K562 (cell line): ENCODE measurements around the gene MAP7D1. TPM values are rescaled to one million over a fixed set of nuclear protein-coding genes. Genes with fewer than 3 reads are reported as not detected.

Experiments
- ATAC-seq: fragments of 200-7000 bp; cut with Tn5 transposase; 3 replicates; pipeline ENCODE4 v1.9.1; 2020; ENCODE audit warnings: moderate library complexity
- BruUV-seq: library from RNA; stranded (reverse); fragments of 400-500 nt; replicated peaks from 2 replicates; lab custom pipeline; 2021; lab: Mats Ljungman, UMichigan
- CTCF ChIA-PET: fragments of 300-600 bp; formaldehyde crosslinking; extraction: SDS; loops from one replicate; lab custom pipeline; 2021; ENCODE audit warnings: low intra/inter-chr PET ratio; lab: Yijun Ruan, JAX
- POLR2A ChIA-PET: fragments of 300-600, 350-650 bp; sonication (Branson Sonifier 250); formaldehyde crosslinking; extraction: SDS; loops from one replicate; lab custom pipeline; 2021; ENCODE audit warnings: antibody characterized with exemption, inconsistent platforms; lab: Yijun Ruan, JAX
- DNase-seq, 4 experiments: peaks; one replicate each; pipeline versions ENCODE4 v3.0.0 to v3.0.0-alpha.2; 2011 to 2018; ENCODE audit warnings: low spot score in 3 of 4, mixed read lengths in 3 of 4; ENCODE audit errors: extremely low read depth in 1 of 4
- FAIRE-seq: peaks from 2 replicates; lab custom pipeline; 2011; peaks lifted over from hg19 to GRCh38; lab: Jason Lieb, UNC
- H2AFZ ChIP-seq: 2 replicates; pipeline ENCODE4 v1.6.0; 2011; ENCODE audit warnings: low read depth, low read length, control low read depth, inconsistent platforms
- H3K27ac ChIP-seq: fragments of 200-600 bp; 3 replicates; pipeline ENCODE4 v1.8.0; 2011; ENCODE audit warnings: low read depth, mild to moderate bottlenecking, control low read depth, inconsistent platforms, low read length, moderate library complexity, mixed read lengths; ENCODE audit errors: extremely low read depth
- H3K27me3 ChIP-seq, 2 experiments: fragments of 300-600 bp in 1 of 2; 2 replicates in 1 of 2; 3 replicates in 1 of 2; pipeline versions ENCODE4 v1.6.0 to v1.8.0; 2011; ENCODE audit warnings: inconsistent platforms in 2 of 2, low read length in 2 of 2, mild to moderate bottlenecking in 1 of 2, mixed read lengths in 1 of 2, moderate library complexity in 1 of 2; ENCODE audit not compliant: control insufficient read depth in 2 of 2, insufficient read depth in 2 of 2
- H3K36me3 ChIP-seq: fragments of 300-600 bp; 3 replicates; pipeline ENCODE4 v1.8.0; 2011; ENCODE audit warnings: mild to moderate bottlenecking, low read length, inconsistent platforms; ENCODE audit not compliant: control insufficient read depth, insufficient read depth
- H3K4me1 ChIP-seq, 2 experiments: fragments of 200-600 bp in 1 of 2; replicated peaks in 1 of 2; 2 replicates in 1 of 2; 3 replicates in 1 of 2; pipeline versions ENCODE4 v1.5.1 to v1.8.0; 2011; ENCODE audit warnings: inconsistent platforms in 2 of 2, low read length in 2 of 2, mild to moderate bottlenecking in 1 of 2, mixed read lengths in 1 of 2, moderate library complexity in 1 of 2; ENCODE audit not compliant: control insufficient read depth in 2 of 2, insufficient read depth in 2 of 2
- H3K4me2 ChIP-seq: 2 replicates; pipeline ENCODE4 v1.6.1; 2011; ENCODE audit warnings: low read length, control low read depth, inconsistent platforms, mixed read lengths; ENCODE audit not compliant: insufficient read depth
- H3K4me3 ChIP-seq: fragments of 200-600 bp; sonication (generic), shearing (Covaris generic); 2 replicates; pipeline ENCODE4 v1.5.1; 2016; ENCODE audit warnings: control low read depth, inconsistent platforms
- H3K79me2 ChIP-seq: fragments of 200-600 bp; 3 replicates; pipeline ENCODE4 v1.8.0; 2011; ENCODE audit warnings: low read length, inconsistent platforms; ENCODE audit not compliant: control insufficient read depth, insufficient read depth
- H3K9ac ChIP-seq, 2 experiments: 2 replicates each; pipeline versions ENCODE4 v1.6.0 to v1.6.1; 2011; ENCODE audit warnings: low read depth in 2 of 2, low read length in 2 of 2, control low read depth in 1 of 2, inconsistent platforms in 1 of 2, mild to moderate bottlenecking in 1 of 2, mixed read lengths in 1 of 2; ENCODE audit not compliant: insufficient read depth in 1 of 2
- H3K9me1 ChIP-seq: one replicate; pipeline ENCODE4 v1.6.0; 2011; ENCODE audit warnings: inconsistent platforms, mild to moderate bottlenecking, low read length, moderate library complexity; ENCODE audit not compliant: control insufficient read depth, insufficient read depth
- H3K9me3 ChIP-seq: replicated peaks from 2 replicates; pipeline ENCODE4 v1.5.1; 2011; ENCODE audit warnings: low read depth, low read length, inconsistent platforms; ENCODE audit not compliant: control insufficient read depth, insufficient read depth
- H4K20me1 ChIP-seq: replicated peaks from 2 replicates; pipeline ENCODE4 v1.6.1; 2011; ENCODE audit warnings: low read length, inconsistent platforms, mixed read lengths; ENCODE audit not compliant: control insufficient read depth, insufficient read depth
- BDP1 ChIP-seq: IDR thresholded peaks from 3 replicates; pipeline ENCODE4 v1.6.1; 2011; ENCODE audit not compliant: insufficient read length, insufficient read depth
- EWSR1 ChIP-seq: fragments of 450-650 bp; IDR thresholded peaks from 2 replicates; pipeline ENCODE4 v1.6.1; 2018; ENCODE audit warnings: borderline replicate concordance, mild to moderate bottlenecking, low read depth, moderate library complexity; ENCODE audit not compliant: partially characterized antibody
- NFE2L1 ChIP-seq: fragments of 450-650 bp; IDR thresholded peaks from 2 replicates; pipeline ENCODE4 v1.6.1; 2016; ENCODE audit warnings: missing genetic modification characterization, low read depth, mild to moderate bottlenecking, missing compliant biosample characterization, moderate library complexity, borderline replicate concordance
- NFRKB ChIP-seq: fragments of 450-650 bp; IDR thresholded peaks from 2 replicates; pipeline ENCODE4 v1.6.1; 2016; ENCODE audit warnings: low read depth
- POLR2G ChIP-seq: fragments of 200-400 bp; formaldehyde crosslinking; IDR thresholded peaks from 2 replicates; pipeline ENCODE4 v1.6.1; 2017; ENCODE audit warnings: low read depth, mild to moderate bottlenecking, antibody characterized with exemption, low read length, moderate library complexity
- RFX1 ChIP-seq: fragments of 450-650 bp; IDR thresholded peaks from 2 replicates; pipeline ENCODE4 v1.6.1; 2016; ENCODE audit warnings: mild to moderate bottlenecking, moderate library complexity
- SRSF7 ChIP-seq: fragments of 200-400 bp; formaldehyde crosslinking; optimal IDR thresholded peaks from 2 replicates; pipeline ENCODE3; 2017; ENCODE audit warnings: mild to moderate bottlenecking, low read depth, low read length
- TAF7 ChIP-seq: fragments of 450-650 bp; IDR thresholded peaks from 2 replicates; pipeline ENCODE4 v1.6.1; 2016; ENCODE audit warnings: missing genetic modification characterization, missing compliant biosample characterization
- ZNF143 ChIP-seq: sonication (generic); formaldehyde crosslinking; IDR thresholded peaks from 2 replicates; pipeline ENCODE4 v1.9.0; 2022; ENCODE audit warnings: mild to moderate bottlenecking, missing genetic modification reagents
- ZNF696 ChIP-seq: fragments of 250-450 bp; sonication (Bioruptor Pico); conservative IDR thresholded peaks from 2 replicates; pipeline ENCODE4 v1.4.0; 2020; ENCODE audit warnings: mild to moderate bottlenecking, moderate library complexity
- ZNF766 ChIP-seq: fragments of 200-800 bp; sonication (Bioruptor generic); conservative IDR thresholded peaks from 2 replicates; pipeline ENCODE4 v1.6.1; 2016; ENCODE audit warnings: missing genetic modification characterization, missing compliant biosample characterization
- ZNF79 ChIP-seq: fragments of 250-450 bp; sonication (Bioruptor Pico); IDR thresholded peaks from 2 replicates; pipeline ENCODE4 v1.4.0; 2020; ENCODE audit warnings: low read depth, mild to moderate bottlenecking, moderate library complexity
- WGBS: fragments of 100-300 bp; shearing (Covaris generic); methylation state at CpG from one replicate; pipeline ENCODE4 v1.1.6; 2016; ENCODE audit warnings: low coverage, mixed read lengths; ENCODE audit not compliant: insufficient coverage; ENCODE audit errors: missing lambda C conversion rate; 5-methylcytosine and 5-hydroxymethylcytosine counted together
- in situ Hi-C: fragments of 300-500 bp; cut with MboI; formaldehyde crosslinking; loops from 4 replicates; pipeline ENCODE4 v1.15.0; 2018; ENCODE audit warnings: inconsistent platforms, mixed read lengths
- intact Hi-C: fragments of 100-400 bp; cut with micrococcal nuclease; formaldehyde crosslinking; loops from 2 replicates; pipeline ENCODE4 v1.14.2; 2022
- polyA plus RNA-seq, 8 experiments: library from polyadenylated mRNA; depleted of rRNA in 4 of 8; stranded (reverse) in 5 of 8; unstranded in 3 of 8; fragments of >200 nt; fragmentation: Nextera tagmentation in 2 of 8; fragmentation: Illumina TruSeq in 1 of 8; extraction: Ambion mirVana in 2 of 8; extraction: Trizol in 1 of 8; gene quantifications; 2 replicates each; pipeline versions ENCODE4 v1.2.1 to v1.2.3, GENCODE V29; 2011 to 2014; ENCODE audit warnings: inconsistent platforms in 1 of 8, missing spikeins in 1 of 8
- total RNA-seq, 7 experiments: library from RNA; depleted of rRNA in 6 of 7; stranded (reverse); fragments of >200 nt in 6 of 7; fragmentation: Illumina TruSeq in 2 of 7; extraction: Trizol in 2 of 7; gene quantifications; 2 replicates each; pipeline versions ENCODE4 v1.2.1 to v1.2.3, GENCODE V29; 2011 to 2021; ENCODE audit warnings: low replicate concordance in 1 of 7
- TF ChIP-seq, protein P1 (sequence below), 2 experiments: IDR thresholded peaks; 2 replicates each; pipeline ENCODE4 v1.6.1; 2012; ENCODE audit warnings: improper control_type of control experiment in 2 of 2, low read depth in 2 of 2, low read length in 2 of 2, borderline replicate concordance in 1 of 2

Gene MAP7D1
- total and polyA plus RNA-seq, 9 of the 15 experiments (the other 6 are each of a cell fraction or from before 2014, with no cell fraction given), result 3.6 to 108 (median 34.5) TPM

DNA sequence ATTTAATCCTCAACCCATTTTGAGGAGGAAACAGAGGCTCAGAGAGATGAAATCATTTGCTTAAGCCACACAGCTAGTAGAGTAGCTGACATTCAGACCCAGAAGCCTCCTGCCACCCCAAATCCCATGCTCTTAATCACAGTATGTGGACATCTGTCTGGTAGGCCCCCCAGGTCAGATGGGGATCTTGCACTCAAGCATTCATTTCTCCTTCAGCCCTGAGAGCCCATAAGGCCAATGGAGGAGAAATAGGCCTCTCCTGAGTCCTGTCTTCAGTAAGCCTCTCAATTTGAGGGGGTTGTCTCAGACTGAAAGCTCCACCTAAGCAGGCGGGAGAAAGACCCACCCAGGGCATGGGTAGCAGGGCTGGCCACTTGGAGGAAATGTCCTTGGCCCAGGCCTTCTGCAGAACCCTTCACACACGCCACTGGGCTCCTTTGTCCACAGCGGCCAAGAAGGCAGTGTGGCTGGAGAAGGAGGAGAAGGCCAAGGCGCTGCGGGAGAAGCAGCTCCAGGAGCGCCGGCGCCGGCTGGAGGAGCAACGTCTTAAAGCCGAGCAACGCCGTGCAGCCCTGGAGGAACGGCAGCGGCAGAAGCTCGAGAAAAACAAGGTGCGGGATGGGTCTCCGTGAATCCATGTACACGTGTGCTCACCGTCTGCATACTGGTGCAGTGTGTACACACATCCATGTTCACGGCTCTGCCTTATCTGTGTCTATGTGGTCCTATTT is 16.2 kb downstream of the MAP7D1 start:
- H3K36me3 ChIP-seq, result peaks cover 79% of the 10 kb centered on the region; the same call in 2 of the 3 replicates
- H3K4me3 ChIP-seq, result no peak overlapping the region
- FAIRE-seq, result peak; percentile 35
- no peak overlapping the region for H3K27ac ChIP-seq
- H4K20me1 ChIP-seq, result no peaks in the 10 kb centered on the region; the same call in 1 of the 2 replicates
- WGBS, result 96% methylated on average over 17 of the region's 21 CpGs
- peaks cover 0 to 3% of the 10 kb centered on the region in 2 experiments; a peak in 1 of 5 replicates for H3K4me1 ChIP-seq
- no peak for TF ChIP-seq ZNF696 (CRISPR knock-in tag)
- TF ChIP-seq POLR2G, result 0 out of 2 replicates have a peak, but pooled peaks have one; percentile 29
- ATAC-seq, result no peak; the same call in 2 of the 3 replicates
- H3K27me3 ChIP-seq, result no peaks in the 10 kb centered on the region
- intact Hi-C loops (no loop called here), in situ Hi-C loops (no loop called here)
- H3K4me2 ChIP-seq, result no peak overlapping the region
- no peak for DNase-seq
- no peak overlapping the region for H3K9ac ChIP-seq
- peaks cover 5% of the 10 kb centered on the region for H3K9me1 ChIP-seq
- POLR2A ChIA-PET, result interaction anchor here (0.8 to 6.7 kb wide), 7 partner anchors 11 to 109 kb away, joined by 3 to 42 read pairs (median 3); no protein-coding TSS in a partner anchor
- H3K79me2 ChIP-seq, result peaks cover 16% of the 10 kb centered on the region
- H2AFZ ChIP-seq, result no peak overlapping the region
- H3K9me3 ChIP-seq, result no peaks in the 10 kb centered on the region
- no TSS peak for BruUV-seq
- CTCF ChIA-PET, result no interaction called here

DNA sequence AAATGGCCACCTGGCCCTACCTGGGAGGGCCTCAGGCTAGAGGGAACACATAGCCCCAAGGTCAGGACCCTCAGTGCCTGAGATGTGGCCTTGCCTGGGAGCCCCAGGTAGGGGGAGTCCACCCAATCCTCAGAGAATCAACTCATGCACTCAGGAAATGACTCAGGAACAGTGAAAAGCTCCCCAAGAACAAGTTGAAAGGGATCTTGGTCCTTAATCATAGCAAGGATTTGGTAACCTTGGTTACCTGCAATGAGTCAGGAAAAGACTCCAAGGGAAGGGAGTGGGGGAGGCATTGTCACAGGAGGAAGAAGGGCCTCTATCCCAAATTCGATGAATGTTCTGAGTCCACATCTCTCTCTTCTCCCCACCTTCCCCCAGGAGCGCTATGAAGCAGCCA is 17.0 kb downstream of the MAP7D1 start:
- Histone ChIP-seq H3K9ac (no peak overlapping the region), H3K4me2 (no peak overlapping the region), H3K27ac (no peak overlapping the region), H3K9me3 (no peaks in the 10 kb centered on the region), H3K79me2 (peaks cover 10% of the 10 kb centered on the region; the same call in 2 of the 3 replicates), H3K4me3 (no peak overlapping the region), H3K9me1 (no peaks in the 10 kb centered on the region), H3K4me1 (peaks cover 0 to 6% of the 10 kb centered on the region in 2 experiments; a peak in 1 of 5 replicates), H3K36me3 (peaks cover 79% of the 10 kb centered on the region; the same call in 2 of the 3 replicates), H4K20me1 (no peaks in the 10 kb centered on the region), H2AFZ (no peak overlapping the region), H3K27me3 (no peaks in the 10 kb centered on the region)
- ChIA-PET POLR2A (interaction anchor here (0.5 to 6.7 kb wide), 6 partner anchors 10 to 172 kb away, joined by 3 to 42 read pairs (median 3); no protein-coding TSS in a partner anchor), CTCF (no interaction called here)
- FAIRE-seq, result no peak
- no peak; the same call in 2 of the 3 replicates for ATAC-seq
- no peak for DNase-seq
- intact Hi-C loops (no loop called here), in situ Hi-C loops (no loop called here)
- WGBS, result 77% methylated on average over 2 of the region's 2 CpGs
- BruUV-seq, result no TSS peak
- TF ChIP-seq ZNF79 (CRISPR knock-in tag), result peak; percentile 51; the same call in 1 of the 2 replicates
- TF ChIP-seq SRSF7, result no peak
- TF ChIP-seq EWSR1, result no peak
- no peak for TF ChIP-seq NFE2L1 (tag)
- TF ChIP-seq NFRKB, result no peak
- no peak for TF ChIP-seq ZNF766 (CRISPR knock-in tag)
- TF ChIP-seq, protein P1, sequence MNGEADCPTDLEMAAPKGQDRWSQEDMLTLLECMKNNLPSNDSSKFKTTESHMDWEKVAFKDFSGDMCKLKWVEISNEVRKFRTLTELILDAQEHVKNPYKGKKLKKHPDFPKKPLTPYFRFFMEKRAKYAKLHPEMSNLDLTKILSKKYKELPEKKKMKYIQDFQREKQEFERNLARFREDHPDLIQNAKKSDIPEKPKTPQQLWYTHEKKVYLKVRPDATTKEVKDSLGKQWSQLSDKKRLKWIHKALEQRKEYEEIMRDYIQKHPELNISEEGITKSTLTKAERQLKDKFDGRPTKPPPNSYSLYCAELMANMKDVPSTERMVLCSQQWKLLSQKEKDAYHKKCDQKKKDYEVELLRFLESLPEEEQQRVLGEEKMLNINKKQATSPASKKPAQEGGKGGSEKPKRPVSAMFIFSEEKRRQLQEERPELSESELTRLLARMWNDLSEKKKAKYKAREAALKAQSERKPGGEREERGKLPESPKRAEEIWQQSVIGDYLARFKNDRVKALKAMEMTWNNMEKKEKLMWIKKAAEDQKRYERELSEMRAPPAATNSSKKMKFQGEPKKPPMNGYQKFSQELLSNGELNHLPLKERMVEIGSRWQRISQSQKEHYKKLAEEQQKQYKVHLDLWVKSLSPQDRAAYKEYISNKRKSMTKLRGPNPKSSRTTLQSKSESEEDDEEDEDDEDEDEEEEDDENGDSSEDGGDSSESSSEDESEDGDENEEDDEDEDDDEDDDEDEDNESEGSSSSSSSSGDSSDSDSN (IDR thresholded peaks at IDR 0.05; ENCODE audit: borderline replicate concordance in 1 of 2, low read depth in 2 of 2, low read length in 2 of 2), result no peak
- no peak for TF ChIP-seq TAF7 (tag)
- peak; percentile 83 for TF ChIP-seq RFX1
- TF ChIP-seq ZNF143, result no peak
- no peak for TF ChIP-seq BDP1
